GM18507 (cell line): ENCODE data around the gene FAM131A.

ENCODE experiments used
- DNase-seq: peaks from one replicate; pipeline ENCODE4 v3.0.0; 2011; ENCODE audit warnings: low read depth; ENCODE audit not compliant: insufficient read length; ENCODE audit errors: extremely low spot score
- FAIRE-seq: peaks from 2 replicates; lab custom pipeline; 2011; peaks lifted over from hg19 to GRCh38; lab: Jason Lieb, UNC

Gene FAM131A

GRCh38 chr3:184337399-184337714 lies at the start of gene FAM131A:
TSS of gene FAM131A (plus strand) at chr3:184337600. CDS start at chr3:184337631, 31 bp downstream.
- FAIRE-seq, result no peak
- no peak for DNase-seq

- DNase-seq (peak; percentile 55), FAIRE-seq (peak; percentile 68)
These were observed 47.9 kb upstream of the FAM131A start for GRCh38 chr3:184289426-184289938.

GRCh38 chr3:184290331-184290730 lies 47.1 kb upstream of the FAM131A start:
- DNase-seq (no peak), FAIRE-seq (no peak)

- DNase-seq, result no peak
- no peak for FAIRE-seq
These were observed 46.2 kb upstream of the FAM131A start for GRCh38 chr3:184291044-184291737.

- no peak for DNase-seq
- FAIRE-seq, result no peak
These were observed 45.5 kb upstream of the FAM131A start for GRCh38 chr3:184291738-184292445.

GRCh38 chr3:184295771-184296170 lies 41.6 kb upstream of the FAM131A start:
- DNase-seq (no peak), FAIRE-seq (no peak)

- no peak for FAIRE-seq
- DNase-seq, result no peak
These were observed 40.8 kb upstream of the FAM131A start for GRCh38 chr3:184296616-184297015.

- peak; percentile 88 for FAIRE-seq
- DNase-seq, result peak; percentile 98
These were observed 38.5 kb upstream of the FAM131A start, which contains the start of gene PSMD2 for GRCh38 chr3:184298759-184299487. TSS of gene PSMD2 (plus strand) at chr3:184299241. CDS start at chr3:184299267, 26 bp downstream.

- FAIRE-seq (no peak), DNase-seq (no peak)
These were observed 37.7 kb upstream of the FAM131A start for GRCh38 chr3:184299488-184300377.

GRCh38 chr3:184300378-184300720 lies 37.1 kb upstream of the FAM131A start:
- no peak for DNase-seq
- no peak for FAIRE-seq

GRCh38 chr3:184305577-184305976 lies 31.8 kb upstream of the FAM131A start:
- FAIRE-seq (no peak), DNase-seq (no peak)

GRCh38 chr3:184306341-184306972 lies 30.9 kb upstream of the FAM131A start:
- FAIRE-seq (no peak), DNase-seq (no peak)

- FAIRE-seq, result no peak
These were observed 29.5 kb upstream of the FAM131A start for GRCh38 chr3:184307915-184308314.

GRCh38 chr3:184308744-184309143 lies 28.7 kb upstream of the FAM131A start:
- no peak for DNase-seq
- FAIRE-seq, result no peak

More at GRCh38 chr3:184307915-184308314, 29.5 kb upstream of the FAM131A start:
- DNase-seq, result no peak

- FAIRE-seq (no peak), DNase-seq (no peak)
These were observed 25.8 kb upstream of the FAM131A start for GRCh38 chr3:184311633-184312032.

GRCh38 chr3:184314363-184314699 lies 23.1 kb upstream of the FAM131A start, which contains the start of gene EIF4G1:
TSS of gene EIF4G1 (plus strand) at chr3:184314606. CDS start at chr3:184315797, 1,191 bp downstream.
- peak; percentile 95 for DNase-seq
- FAIRE-seq, result peak; percentile 86

GRCh38 chr3:184314700-184315542 lies 22.5 kb upstream of the FAM131A start:
- no peak for DNase-seq
- FAIRE-seq, result no peak

GRCh38 chr3:184315543-184315867 lies 21.9 kb upstream of the FAM131A start:
- DNase-seq, result no peak
- FAIRE-seq, result no peak
